WTC11 (cell line): Measurements from ENCODE around the gene ENGASE. TPM values are rescaled to one million over a fixed set of nuclear protein-coding genes. Genes with fewer than 3 reads are reported as not detected.

Experiments
- ATAC-seq: fragments of 200-7000 bp; cut with Tn5 transposase; 2 replicates; pipeline ENCODE4 v1.10.0; 2021; ENCODE audit warnings: mild to moderate bottlenecking, moderate library complexity
- CTCF ChIA-PET: fragments of 300-600 bp; sonication (Branson Sonifier 250); formaldehyde crosslinking; loops from one replicate; lab custom pipeline; 2021; ENCODE audit warnings: antibody characterized with exemption; lab: Charles Lee
- POLR2A ChIA-PET: fragments of 350-600 bp; sonication (Branson Sonifier 250); formaldehyde crosslinking; loops from one replicate; lab custom pipeline; 2021; ENCODE audit warnings: antibody characterized with exemption; lab: Charles Lee
- DNase-seq: peaks from one replicate; pipeline ENCODE4 v3.0.0; 2021; ENCODE audit warnings: low spot score
- H3K27ac Mint-ChIP-seq: 2 replicates; pipeline ENCODE4 v1.8.0; 2021; ENCODE audit warnings: mixed read lengths
- H3K27me3 Mint-ChIP-seq: 2 replicates; pipeline ENCODE4 v1.8.0; 2021; ENCODE audit warnings: low read depth, mild to moderate bottlenecking, moderate library complexity, mixed read lengths
- H3K36me3 Mint-ChIP-seq: 2 replicates; pipeline ENCODE4 v1.8.0; 2021; ENCODE audit warnings: mixed read lengths
- H3K4me1 Mint-ChIP-seq: 2 replicates; pipeline ENCODE4 v1.8.0; 2022; ENCODE audit warnings: mixed read lengths
- H3K4me3 Mint-ChIP-seq: 2 replicates; pipeline ENCODE4 v1.8.0; 2021; ENCODE audit warnings: mild to moderate bottlenecking, moderate library complexity, mixed read lengths
- H3K9me3 Mint-ChIP-seq: 2 replicates; pipeline ENCODE4 v1.8.0; 2021; ENCODE audit warnings: mixed read lengths
- EMX1 ChIP-seq: fragments of 250-450 bp; sonication (Bioruptor Pico); IDR thresholded peaks from 2 replicates; pipeline ENCODE4 v1.8.0; 2021; ENCODE audit warnings: mild to moderate bottlenecking
- ESRRA ChIP-seq: sonication (generic); formaldehyde crosslinking; IDR thresholded peaks from 2 replicates; pipeline ENCODE4 v1.8.1; 2022; ENCODE audit warnings: mild to moderate bottlenecking, missing genetic modification reagents, borderline replicate concordance
- FOXJ3 ChIP-seq: sonication (generic); formaldehyde crosslinking; IDR thresholded peaks from 2 replicates; pipeline ENCODE4 v1.9.0; 2021; ENCODE audit warnings: missing genetic modification reagents, mild to moderate bottlenecking, borderline replicate concordance
- GRHL2 ChIP-seq: fragments of 250-450 bp; sonication (Bioruptor Pico); IDR thresholded peaks from 2 replicates; pipeline ENCODE4 v1.8.0; 2022; ENCODE audit warnings: mild to moderate bottlenecking, moderate library complexity; ENCODE audit not compliant: insufficient replicate concordance, severe bottlenecking
- IRF2 ChIP-seq: sonication (generic); formaldehyde crosslinking; IDR thresholded peaks from 2 replicates; pipeline ENCODE4 v1.8.0; 2022; ENCODE audit warnings: low read depth, missing genetic modification reagents, borderline replicate concordance
- JAZF1 ChIP-seq: fragments of 250-450 bp; sonication (Bioruptor Pico); IDR thresholded peaks from 2 replicates; pipeline ENCODE4 v1.9.0; 2021; ENCODE audit warnings: moderate library complexity, mild to moderate bottlenecking, inconsistent platforms
- MXD4 ChIP-seq: fragments of 250-450 bp; sonication (Bioruptor Pico); IDR thresholded peaks from 2 replicates; pipeline ENCODE4 v1.8.0; 2021; ENCODE audit warnings: mild to moderate bottlenecking, moderate library complexity, borderline replicate concordance
- OVOL2 ChIP-seq: fragments of 250-450 bp; sonication (Bioruptor Pico); IDR thresholded peaks from 2 replicates; pipeline ENCODE4 v1.9.0; 2021; ENCODE audit warnings: mild to moderate bottlenecking, borderline replicate concordance
- SMAD4 ChIP-seq: sonication (generic); formaldehyde crosslinking; IDR thresholded peaks from 2 replicates; pipeline ENCODE4 v1.8.0; 2022; ENCODE audit warnings: mild to moderate bottlenecking, missing genetic modification reagents
- ZBTB43 ChIP-seq: sonication (generic); formaldehyde crosslinking; IDR thresholded peaks from 2 replicates; pipeline ENCODE4 v1.8.1; 2023; ENCODE audit warnings: mild to moderate bottlenecking, missing genetic modification reagents
- ZNF281 ChIP-seq: sonication (generic); formaldehyde crosslinking; IDR thresholded peaks from 2 replicates; pipeline ENCODE4 v1.8.0; 2023; ENCODE audit warnings: mild to moderate bottlenecking, missing genetic modification reagents
- ZNF317 ChIP-seq: sonication (generic); formaldehyde crosslinking; IDR thresholded peaks from 2 replicates; pipeline ENCODE4 v1.8.1; 2023; ENCODE audit warnings: low read depth, mild to moderate bottlenecking, moderate library complexity, missing genetic modification reagents, borderline replicate concordance
- total RNA-seq: library from RNA; stranded (reverse); gene quantifications from 3 replicates; pipeline ENCODE4 v1.2.3, GENCODE V29; 2021
- TF ChIP-seq, protein P1 (sequence below): sonication (generic); formaldehyde crosslinking; conservative IDR thresholded peaks from 2 replicates; pipeline ENCODE4 v1.8.1; 2023; ENCODE audit warnings: mild to moderate bottlenecking, low read depth, missing genetic modification reagents, moderate library complexity
- TF ChIP-seq, protein P2 (sequence below): sonication (generic); formaldehyde crosslinking; IDR thresholded peaks from 2 replicates; pipeline ENCODE4 v1.8.0; 2022; ENCODE audit warnings: mild to moderate bottlenecking, missing genetic modification reagents
- TF ChIP-seq, protein P3 (sequence below): fragments of 250-450 bp; sonication (Bioruptor Pico); conservative IDR thresholded peaks from 2 replicates; pipeline ENCODE4 v1.9.0; 2021; ENCODE audit warnings: mild to moderate bottlenecking

The ENGASE gene
- total RNA-seq, 1 experiment from 2014 or later = 41.6 TPM

GRCh38 chr17:79112471-79112870, 37.8 kb downstream of the ENGASE start (continued):
- TF ChIP-seq, protein P1, sequence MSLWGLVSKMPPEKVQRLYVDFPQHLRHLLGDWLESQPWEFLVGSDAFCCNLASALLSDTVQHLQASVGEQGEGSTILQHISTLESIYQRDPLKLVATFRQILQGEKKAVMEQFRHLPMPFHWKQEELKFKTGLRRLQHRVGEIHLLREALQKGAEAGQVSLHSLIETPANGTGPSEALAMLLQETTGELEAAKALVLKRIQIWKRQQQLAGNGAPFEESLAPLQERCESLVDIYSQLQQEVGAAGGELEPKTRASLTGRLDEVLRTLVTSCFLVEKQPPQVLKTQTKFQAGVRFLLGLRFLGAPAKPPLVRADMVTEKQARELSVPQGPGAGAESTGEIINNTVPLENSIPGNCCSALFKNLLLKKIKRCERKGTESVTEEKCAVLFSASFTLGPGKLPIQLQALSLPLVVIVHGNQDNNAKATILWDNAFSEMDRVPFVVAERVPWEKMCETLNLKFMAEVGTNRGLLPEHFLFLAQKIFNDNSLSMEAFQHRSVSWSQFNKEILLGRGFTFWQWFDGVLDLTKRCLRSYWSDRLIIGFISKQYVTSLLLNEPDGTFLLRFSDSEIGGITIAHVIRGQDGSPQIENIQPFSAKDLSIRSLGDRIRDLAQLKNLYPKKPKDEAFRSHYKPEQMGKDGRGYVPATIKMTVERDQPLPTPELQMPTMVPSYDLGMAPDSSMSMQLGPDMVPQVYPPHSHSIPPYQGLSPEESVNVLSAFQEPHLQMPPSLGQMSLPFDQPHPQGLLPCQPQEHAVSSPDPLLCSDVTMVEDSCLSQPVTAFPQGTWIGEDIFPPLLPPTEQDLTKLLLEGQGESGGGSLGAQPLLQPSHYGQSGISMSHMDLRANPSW (CRISPR knock-in tag) = no peak
- TF ChIP-seq EMX1 (CRISPR knock-in tag) (no peak), OVOL2 (CRISPR knock-in tag) (no peak), MXD4 (CRISPR knock-in tag) (no peak), IRF2 (CRISPR knock-in tag) (no peak)
- TF ChIP-seq, all 79 proteins: peak for 0

GRCh38 chr17:79113699-79114457, 39.3 kb downstream of the ENGASE start:
- Mint-ChIP-seq H3K4me1 (no peaks in the 10 kb centered on the region), H3K9me3 (no peaks in the 10 kb centered on the region), H3K27ac (0 out of 2 replicates have a peak overlapping the region, but pooled peaks have one; percentile 45), H3K4me3 (no peak overlapping the region), H3K36me3 (no peaks in the 10 kb centered on the region), H3K27me3 (no peaks in the 10 kb centered on the region)
- ChIA-PET POLR2A (no interaction called here), CTCF (interaction anchor here (0.9 to 2.2 kb wide), 5 partner anchors 26 to 287 kb away, joined by 3 to 11 read pairs (median 7); no protein-coding TSS in a partner anchor)
- TF ChIP-seq, protein P2, sequence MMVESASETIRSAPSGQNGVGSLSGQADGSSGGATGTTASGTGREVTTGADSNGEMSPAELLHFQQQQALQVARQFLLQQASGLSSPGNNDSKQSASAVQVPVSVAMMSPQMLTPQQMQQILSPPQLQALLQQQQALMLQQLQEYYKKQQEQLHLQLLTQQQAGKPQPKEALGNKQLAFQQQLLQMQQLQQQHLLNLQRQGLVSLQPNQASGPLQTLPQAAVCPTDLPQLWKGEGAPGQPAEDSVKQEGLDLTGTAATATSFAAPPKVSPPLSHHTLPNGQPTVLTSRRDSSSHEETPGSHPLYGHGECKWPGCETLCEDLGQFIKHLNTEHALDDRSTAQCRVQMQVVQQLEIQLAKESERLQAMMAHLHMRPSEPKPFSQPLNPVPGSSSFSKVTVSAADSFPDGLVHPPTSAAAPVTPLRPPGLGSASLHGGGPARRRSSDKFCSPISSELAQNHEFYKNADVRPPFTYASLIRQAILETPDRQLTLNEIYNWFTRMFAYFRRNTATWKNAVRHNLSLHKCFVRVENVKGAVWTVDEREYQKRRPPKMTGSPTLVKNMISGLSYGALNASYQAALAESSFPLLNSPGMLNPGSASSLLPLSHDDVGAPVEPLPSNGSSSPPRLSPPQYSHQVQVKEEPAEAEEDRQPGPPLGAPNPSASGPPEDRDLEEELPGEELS (CRISPR knock-in tag) = no peak
- TF ChIP-seq MXD4 (CRISPR knock-in tag) (no peak), ZBTB43 (no peak), GRHL2 (CRISPR knock-in tag) (no peak), ZNF317 (CRISPR knock-in tag) (no peak), JAZF1 (CRISPR knock-in tag) (no peak)
- TF ChIP-seq, protein P3, sequence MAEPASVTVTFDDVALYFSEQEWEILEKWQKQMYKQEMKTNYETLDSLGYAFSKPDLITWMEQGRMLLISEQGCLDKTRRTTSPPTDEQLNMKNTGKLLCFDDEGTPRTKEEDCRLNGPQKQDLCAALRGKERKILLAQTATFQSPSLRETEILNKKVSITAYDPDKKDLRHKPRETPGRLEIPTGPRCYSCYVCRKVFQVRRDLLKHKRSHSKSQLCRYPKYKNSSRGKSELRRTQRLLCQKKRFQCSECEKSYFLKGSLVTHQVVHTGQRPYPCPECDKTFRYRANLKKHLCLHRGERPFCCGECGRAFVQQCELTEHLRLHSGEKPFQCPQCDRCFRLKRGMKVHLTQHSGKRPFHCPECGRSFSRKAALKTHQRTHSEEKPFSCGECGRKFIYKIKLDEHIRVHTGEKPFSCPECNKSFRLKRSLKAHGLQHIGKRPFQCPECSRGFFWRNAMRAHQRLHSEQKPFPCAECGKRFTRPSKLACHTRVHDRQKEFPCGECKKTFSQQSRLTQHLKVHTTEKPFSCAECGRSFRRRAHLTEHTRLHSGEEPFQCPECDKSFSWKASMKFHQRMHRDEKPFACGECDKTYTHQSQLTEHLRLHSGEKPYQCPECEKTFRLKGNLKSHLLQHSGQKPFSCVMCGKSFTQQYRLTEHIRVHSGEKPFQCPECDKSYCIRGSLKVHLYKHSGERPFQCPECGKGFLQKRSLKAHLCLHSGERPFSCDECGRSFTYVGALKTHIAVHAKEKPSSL (CRISPR knock-in tag) = no peak
- DNase-seq = no peak
- ATAC-seq = no peak

DNA sequence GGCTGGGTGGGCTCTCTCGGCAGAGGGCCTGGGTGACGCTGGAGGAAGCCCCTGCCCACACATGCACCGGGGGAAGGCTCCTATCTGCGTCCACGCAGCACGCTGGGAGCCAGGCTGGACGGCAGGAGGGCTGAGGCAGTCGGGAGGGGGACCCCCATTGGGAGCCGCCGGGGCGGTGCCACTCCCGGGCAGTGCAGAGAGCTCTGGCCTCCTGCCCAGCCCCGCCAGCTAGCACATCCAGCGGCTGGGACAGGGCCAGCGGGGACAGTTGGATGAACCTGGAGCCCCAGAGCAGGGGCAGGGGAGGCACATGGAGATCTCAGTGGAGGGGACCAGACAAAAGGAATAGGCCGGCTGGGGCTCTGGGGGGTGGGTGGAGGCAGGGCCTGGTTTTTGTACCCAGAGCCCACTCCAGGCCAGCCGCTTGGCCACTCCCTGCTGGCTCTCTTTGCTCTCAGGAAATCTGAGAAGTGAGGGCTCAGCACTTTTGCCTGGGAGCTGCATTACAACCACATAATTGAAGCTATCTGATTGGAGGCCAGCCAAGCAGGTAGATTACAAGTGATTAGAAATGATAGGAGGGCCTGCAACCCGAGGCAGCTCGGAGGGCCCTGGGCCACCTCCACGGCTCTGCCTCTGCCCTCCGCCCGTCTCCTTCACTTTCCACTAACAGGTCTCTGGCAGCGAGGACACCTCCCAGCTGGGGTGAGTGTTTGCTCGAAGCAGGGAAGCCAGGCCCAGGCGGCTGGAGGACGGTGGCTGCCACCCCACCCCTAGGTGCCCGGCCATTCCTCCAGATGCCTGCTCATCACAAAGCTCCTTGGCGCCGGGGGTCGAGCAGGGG, 40.1 kb downstream of the ENGASE start:
- DNase-seq = no peak
- TF ChIP-seq, protein P2 (CRISPR knock-in tag) = no peak
- TF ChIP-seq ESRRA (CRISPR knock-in tag) (no peak), SMAD4 (CRISPR knock-in tag) (no peak), FOXJ3 (CRISPR knock-in tag) (no peak), MXD4 (CRISPR knock-in tag) (no peak), ZNF281 (CRISPR knock-in tag) (no peak)

More for the DNA sequence above, 40.1 kb downstream of the ENGASE start:
- H3K36me3 Mint-ChIP-seq = no peaks in the 10 kb centered on the region
- no peak overlapping the region for H3K4me3 Mint-ChIP-seq
- ChIA-PET POLR2A (no interaction called here), CTCF (interaction anchor here (0.6 to 2.2 kb wide), 8 partner anchors 27 to 286 kb away, joined by 3 to 11 read pairs (median 4); no protein-coding TSS in a partner anchor)
- H3K27me3 Mint-ChIP-seq = no peaks in the 10 kb centered on the region
- no peaks in the 10 kb centered on the region for H3K9me3 Mint-ChIP-seq
- no peak overlapping the region for H3K27ac Mint-ChIP-seq
- ATAC-seq = peak; percentile 49
- no peaks in the 10 kb centered on the region for H3K4me1 Mint-ChIP-seq
